ENCODE measurements around the gene AGAP9. TPM values are rescaled to one million over a fixed set of nuclear protein-coding genes. Genes with fewer than 3 reads are reported as not detected.
"Not testable (repeated sequence)": the region's sequence is repeated elsewhere in the genome, so short reads cannot be mapped to it uniquely, and the experiment has no call there.

AGAP9 gene
- polyA plus RNA-seq, 3 donors, result 10.5 to 35.0 (median 23.9) TPM

DNA sequence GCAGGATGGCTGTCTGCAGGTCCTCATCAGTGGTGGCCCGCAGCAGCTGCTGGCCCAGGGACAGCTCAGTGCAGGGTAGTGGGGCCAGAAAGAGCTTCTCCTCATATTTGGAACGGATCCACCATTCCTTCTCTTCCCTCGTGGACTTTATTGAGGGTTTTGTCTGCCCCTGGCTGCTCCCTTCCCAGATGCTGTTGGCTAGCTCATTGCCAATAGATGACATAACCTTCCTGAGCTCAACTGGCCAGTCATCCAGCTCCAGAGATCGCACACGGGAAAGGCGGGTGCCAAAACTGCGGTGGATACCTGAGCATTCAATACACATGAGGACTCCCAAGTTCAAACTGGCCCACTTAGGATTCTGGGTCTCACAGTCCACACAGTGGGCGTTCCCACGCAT lies 21.1 kb downstream of the AGAP9 start:
- DNase-seq (ENCODE audit: extremely low read depth in 1 of 11, low read depth in 9 of 11, low spot score in 4 of 11), result not testable (repeated sequence)

DNA sequence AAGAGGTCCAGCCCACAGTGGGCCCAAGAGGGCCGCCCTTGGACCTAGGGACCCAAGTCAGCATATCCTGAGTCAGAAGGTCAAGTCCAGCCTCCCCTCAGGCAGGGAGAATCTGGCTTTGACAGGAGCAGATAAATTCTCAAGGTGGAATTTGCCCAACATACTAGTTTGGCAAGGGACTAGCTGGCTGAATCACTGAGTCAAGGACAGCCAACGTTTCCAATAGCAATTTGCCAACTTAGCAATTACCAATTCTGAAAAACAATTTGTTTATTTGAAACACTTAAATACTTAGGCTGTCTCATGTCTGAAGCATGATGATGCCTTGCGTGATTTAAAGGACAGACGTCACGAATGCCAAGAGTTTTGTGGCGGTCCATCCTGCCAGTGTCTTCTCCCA lies 29.2 kb downstream of the AGAP9 start:
- DNase-seq (ENCODE audit: extremely low read depth in 1 of 11, low read depth in 9 of 11, low spot score in 4 of 11), result not testable (repeated sequence)

DNA sequence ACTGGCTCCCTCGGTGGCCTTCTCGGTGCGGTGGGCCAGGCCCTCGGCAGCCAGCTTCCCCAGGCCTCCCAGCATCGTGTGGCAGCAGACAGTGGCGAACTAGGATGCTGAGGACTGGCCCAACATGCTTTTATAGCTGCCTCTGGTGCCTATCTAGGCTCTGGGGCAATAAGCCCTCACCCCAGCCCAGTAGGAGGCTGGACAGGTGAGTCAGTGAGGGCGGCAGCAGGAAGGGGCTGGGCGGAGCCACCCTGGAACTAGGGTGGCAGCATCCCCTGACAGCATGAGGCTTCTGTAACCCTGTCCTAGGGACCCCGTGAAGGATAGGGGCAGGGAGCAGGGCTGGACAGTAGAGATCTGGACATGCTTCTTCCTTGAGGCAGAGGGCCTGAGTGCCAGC lies 31.8 kb downstream of the AGAP9 start, which contains the start of gene FAM25G:
Gene FAM25G (minus strand): TSS at position 101 of the 400 bp plus-strand sequence. CDS start 26 bp downstream, at position 75.
- not testable (repeated sequence) for DNase-seq (ENCODE audit: extremely low read depth in 1 of 11, low read depth in 9 of 11, low spot score in 4 of 11)

DNA sequence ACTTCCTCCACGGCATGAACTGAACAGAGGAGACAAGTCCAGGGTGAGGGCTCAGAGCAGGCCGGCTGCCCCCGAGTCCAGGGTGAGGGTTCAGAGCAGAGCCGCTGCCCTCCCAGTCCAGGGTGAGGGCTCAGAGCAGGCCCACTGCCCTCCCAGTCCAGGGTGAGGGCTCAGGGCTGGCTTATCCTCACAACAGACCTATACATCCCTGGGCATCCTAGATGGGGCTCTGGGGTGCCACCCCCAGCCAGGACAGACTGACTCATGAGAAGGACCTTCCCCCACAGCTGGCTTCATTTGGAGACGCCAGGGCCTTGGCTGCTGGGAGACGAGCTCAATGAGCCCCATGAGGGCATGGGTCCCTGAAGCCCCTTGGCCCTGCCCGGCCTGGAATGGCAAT lies 33.8 kb downstream of the AGAP9 start:
- not testable (repeated sequence) for DNase-seq (ENCODE audit: extremely low read depth in 1 of 11, low read depth in 9 of 11, low spot score in 4 of 11)

DNA sequence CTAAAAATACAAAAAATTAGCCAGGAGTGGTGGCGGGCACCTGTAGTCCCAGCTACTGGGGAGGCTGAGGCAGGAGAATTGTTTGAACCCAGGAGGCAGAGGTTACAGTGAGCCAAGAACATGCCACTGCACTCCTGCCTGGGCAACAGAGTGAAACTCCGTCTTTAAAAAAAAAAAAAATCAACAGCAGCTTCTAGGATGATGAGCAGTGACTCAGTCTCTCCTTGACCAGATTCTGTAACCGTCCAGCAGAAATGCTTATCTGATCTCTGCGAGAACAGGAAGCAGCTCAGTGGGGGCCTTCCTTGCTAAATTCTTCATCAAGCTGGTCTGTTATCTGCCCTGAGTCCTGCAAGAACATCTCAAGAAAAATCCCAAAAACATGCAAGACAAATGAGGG lies 37.5 kb downstream of the AGAP9 start:
- DNase-seq (ENCODE audit: extremely low read depth in 1 of 11, low read depth in 9 of 11, low spot score in 4 of 11), result not testable (repeated sequence)

DNA sequence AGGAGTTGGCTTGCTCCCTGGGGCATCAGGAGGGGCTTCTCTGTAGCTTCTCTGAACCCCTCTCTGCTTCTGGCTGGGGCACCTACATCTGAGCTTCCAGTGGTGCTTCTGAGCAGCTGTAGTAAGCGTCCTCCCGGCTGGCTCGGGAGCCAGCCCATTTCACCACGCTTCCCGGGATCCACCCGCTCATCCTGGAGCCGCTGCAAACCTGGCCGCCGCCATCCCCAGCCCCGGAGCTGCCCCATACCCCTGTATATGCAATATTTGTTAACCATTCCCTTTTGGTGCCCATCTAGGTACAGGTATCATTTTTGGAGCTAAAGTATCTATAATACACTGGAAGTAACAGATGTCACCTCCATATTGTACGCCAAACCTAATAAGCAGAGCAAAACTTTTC lies 38.7 kb downstream of the AGAP9 start:
- not testable (repeated sequence) for DNase-seq (ENCODE audit: extremely low read depth in 1 of 11, low read depth in 9 of 11, low spot score in 4 of 11)

DNA sequence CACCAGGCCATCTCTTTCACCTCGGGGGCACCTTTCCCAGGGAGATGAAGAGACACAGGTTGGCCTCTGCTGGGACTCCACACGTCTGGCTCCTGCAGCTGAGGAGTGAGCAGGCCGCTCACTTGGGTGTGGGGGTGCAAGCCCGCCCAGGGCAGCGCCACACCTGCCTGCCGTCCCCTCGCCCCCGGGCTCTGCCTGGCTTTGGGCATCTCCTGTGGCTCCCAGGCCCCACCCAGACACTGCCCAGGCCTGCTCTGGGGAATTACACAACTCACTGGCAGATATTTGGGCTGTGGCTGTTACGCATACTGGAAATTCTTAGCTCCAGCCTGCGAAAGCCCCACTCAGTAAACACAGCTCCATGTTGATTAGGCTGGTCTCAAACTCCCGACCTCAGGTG lies 39.5 kb downstream of the AGAP9 start, which contains the start of gene ANXA8:
Gene ANXA8 (minus strand): TSS at position 193 of the 400 bp plus-strand sequence. CDS start 182 bp downstream, at position 11.
- not testable (repeated sequence) for DNase-seq (ENCODE audit: extremely low read depth in 1 of 11, low read depth in 9 of 11, low spot score in 4 of 11)

DNA sequence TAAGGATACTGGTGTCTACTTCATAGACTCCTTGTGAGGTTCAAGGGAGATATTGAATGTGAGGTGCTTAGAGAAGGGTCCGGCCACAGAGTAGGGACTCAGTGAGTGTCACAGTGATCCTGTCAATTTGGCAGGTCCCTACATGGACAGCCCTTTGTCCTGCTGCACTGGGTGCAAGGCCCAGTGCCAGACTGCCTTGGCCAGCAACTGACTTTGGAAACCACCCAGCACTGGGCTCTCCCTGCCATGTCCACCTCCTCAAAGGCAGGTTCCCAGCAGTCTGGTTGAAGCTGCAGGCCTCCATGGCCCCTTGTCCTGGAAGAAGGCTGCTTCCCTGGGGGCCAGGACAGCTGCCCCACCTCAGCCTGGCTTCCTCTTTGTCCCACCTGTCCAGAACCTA lies 41.1 kb downstream of the AGAP9 start:
- not testable (repeated sequence) for DNase-seq (ENCODE audit: extremely low read depth in 1 of 11, low read depth in 9 of 11, low spot score in 4 of 11)

DNA sequence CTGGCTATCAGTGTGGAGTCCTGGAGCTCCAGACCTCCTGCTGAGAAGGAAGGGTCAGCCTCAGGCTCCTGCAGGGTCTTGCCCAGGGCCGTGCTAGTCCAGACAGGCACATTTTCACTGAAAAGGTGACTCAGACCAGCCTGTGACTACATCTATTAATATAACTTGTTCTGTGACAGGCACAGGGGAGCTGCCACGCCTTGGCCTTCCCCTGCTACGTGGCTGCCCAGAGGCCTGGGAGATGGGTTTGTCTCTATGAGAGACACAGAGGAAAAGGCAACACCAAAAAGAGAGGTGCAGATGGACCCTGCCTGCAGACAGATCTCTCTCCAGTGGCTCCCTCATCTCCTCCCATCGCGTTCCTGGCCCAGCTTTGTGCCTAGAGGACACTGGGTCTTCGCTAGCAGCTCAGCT lies 41.7 kb downstream of the AGAP9 start:
- not testable (repeated sequence) for DNase-seq (ENCODE audit: extremely low read depth in 1 of 11, low read depth in 9 of 11, low spot score in 4 of 11)

DNA sequence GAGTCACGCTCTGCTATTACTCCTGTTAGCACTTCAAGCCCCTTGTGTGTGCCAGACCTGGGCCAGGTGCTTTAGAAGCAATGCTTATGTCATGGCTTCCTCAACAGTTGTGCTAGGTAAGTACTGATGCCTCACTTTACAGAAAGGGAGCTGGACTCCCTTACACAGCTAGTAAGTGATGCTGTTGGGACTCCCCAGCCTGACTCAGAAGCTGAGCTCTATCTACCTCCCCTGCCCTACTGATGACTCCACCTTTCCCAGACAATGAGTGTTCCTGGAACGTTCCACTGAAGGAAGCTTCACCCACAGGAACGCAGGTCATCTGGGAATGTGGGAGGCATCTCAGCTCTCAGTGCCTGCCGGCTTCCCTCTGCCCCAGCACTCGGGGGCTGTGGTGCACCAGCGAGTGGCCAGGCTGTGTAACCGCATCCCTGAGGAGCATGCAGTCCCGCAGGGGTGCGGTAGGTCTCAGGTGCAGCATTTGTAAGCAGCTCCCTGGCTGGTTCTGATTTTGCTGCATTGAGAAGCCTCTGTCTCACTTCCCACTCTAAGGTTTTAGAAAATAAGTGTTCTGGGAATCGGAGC lies 42.2 kb downstream of the AGAP9 start:
- DNase-seq (ENCODE audit: extremely low read depth in 1 of 11, low read depth in 9 of 11, low spot score in 4 of 11), result not testable (repeated sequence)

DNA sequence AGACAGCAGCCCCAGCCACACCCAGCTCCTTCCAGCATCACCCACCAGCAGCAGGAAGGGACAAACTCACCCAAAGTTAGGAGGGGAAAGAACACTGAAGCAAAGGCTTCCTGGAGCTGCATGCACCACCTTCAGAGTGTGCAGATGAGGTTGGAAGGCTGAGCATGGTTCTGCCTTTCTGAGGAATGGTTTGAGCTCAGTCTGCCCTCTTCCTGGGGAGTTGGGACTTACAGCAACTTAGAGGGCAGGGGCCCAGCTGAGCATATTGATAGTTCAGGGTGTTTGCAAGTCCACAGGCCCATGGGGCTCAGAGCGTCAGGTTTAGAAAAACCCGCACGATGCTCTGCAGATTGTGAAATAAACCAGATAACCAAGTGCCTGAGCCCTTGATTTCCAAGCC lies 43.3 kb downstream of the AGAP9 start:
- not testable (repeated sequence) for DNase-seq (ENCODE audit: extremely low read depth in 1 of 11, low read depth in 9 of 11, low spot score in 4 of 11)

DNA sequence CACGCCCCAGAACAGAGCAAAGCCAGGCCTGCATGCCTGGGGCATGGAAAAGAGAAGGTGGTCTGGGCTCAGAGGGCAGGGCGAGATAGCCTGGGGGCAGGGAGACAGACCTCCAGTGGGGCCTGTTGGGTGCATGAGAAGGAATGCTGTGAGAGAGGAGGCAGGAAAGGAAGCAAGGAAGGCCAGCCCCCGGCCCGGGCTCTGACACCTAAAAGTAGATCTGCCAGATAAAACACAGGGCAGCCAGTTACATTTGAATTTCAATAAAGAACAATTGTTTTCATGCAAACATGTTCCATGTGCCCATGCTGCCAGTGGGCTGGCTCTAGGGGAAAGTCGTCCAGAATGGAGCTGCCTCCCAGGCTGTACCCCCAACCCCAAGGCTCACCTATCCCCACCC lies 45.3 kb downstream of the AGAP9 start:
- DNase-seq (ENCODE audit: extremely low read depth in 1 of 11, low read depth in 9 of 11, low spot score in 4 of 11), result not testable (repeated sequence)

DNA sequence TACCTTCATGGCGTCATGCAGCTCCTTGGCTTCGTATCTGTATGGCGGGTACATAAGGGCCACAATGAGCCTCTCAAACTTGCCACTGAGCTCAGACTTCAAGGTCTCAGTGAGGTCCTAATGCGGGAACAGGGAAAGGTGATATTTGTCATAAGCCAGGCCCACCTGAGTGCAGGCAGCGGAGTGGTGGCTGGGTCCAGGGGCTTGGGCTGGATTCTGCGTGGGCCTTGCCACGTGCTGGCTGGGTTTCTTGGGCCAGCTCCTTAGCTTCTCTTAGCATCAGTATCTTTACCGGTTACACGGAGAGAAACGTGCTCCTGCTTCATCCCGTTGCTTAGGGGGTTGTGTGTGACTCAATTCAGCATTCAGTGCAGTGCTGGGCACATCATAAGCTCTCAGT lies 46.4 kb downstream of the AGAP9 start:
- DNase-seq (ENCODE audit: extremely low read depth in 1 of 11, low read depth in 9 of 11, low spot score in 4 of 11), result not testable (repeated sequence)

DNA sequence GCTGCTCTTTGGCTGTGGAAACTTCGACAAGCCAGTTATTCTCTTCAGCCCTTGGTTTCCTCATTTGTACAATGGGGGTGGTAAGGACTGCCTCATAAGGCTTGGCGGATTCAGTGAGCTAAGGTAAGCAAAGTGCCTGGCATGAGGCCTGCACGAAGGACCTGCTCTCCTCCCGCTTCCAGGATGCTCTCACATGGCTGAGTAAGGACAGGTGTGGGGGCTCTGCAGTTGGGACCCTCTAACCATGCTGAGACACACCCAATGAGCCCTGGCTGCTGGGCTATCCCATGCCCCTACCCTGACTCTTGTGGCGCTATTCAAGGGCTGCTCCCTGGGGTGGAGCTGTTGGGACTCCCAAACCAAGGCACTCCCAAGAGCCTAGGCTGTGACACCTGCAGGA lies 48.3 kb downstream of the AGAP9 start:
- DNase-seq (ENCODE audit: extremely low read depth in 1 of 11, low read depth in 9 of 11, low spot score in 4 of 11), result not testable (repeated sequence)

DNA sequence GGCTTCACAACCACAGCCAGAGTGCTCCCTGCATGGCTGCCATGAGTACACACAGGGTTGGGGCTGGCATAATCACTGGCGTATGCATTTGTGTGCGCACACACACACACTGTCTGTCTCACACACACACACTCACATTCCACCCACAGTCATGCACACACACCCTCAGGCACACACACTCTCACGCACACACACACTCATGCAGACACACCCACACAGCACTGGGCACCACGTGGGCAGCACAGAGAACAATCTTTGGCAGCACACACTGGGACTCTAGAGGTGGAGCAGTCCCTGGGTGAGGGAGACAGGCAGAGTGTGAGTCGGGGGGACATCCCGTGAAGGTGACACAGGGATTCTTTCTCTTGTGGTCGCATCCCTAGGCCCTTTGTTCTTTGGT lies 49.9 kb downstream of the AGAP9 start:
- DNase-seq (ENCODE audit: extremely low read depth in 1 of 11, low read depth in 9 of 11, low spot score in 4 of 11), result not testable (repeated sequence)

DNA sequence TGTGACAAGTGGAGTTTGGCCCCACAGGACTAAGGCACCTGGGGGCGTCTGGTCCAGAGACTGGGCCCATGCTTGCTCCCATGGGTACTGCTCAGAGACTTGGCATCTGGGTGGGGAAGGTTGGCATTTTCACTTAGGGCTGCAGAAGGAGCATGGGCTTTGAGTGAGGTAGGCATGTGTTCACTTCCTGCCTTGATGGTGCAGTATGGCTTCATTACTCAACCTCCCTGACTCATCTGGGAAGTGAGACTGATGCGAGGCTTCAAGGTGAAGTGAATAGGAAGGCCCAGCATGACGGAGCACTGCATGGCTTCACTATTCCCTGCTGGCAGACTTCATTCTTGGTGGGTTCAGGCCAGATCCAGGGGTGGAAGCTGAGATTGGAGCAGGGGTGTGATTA lies 50.8 kb downstream of the AGAP9 start:
- not testable (repeated sequence) for DNase-seq (ENCODE audit: extremely low read depth in 1 of 11, low read depth in 9 of 11, low spot score in 4 of 11)

DNA sequence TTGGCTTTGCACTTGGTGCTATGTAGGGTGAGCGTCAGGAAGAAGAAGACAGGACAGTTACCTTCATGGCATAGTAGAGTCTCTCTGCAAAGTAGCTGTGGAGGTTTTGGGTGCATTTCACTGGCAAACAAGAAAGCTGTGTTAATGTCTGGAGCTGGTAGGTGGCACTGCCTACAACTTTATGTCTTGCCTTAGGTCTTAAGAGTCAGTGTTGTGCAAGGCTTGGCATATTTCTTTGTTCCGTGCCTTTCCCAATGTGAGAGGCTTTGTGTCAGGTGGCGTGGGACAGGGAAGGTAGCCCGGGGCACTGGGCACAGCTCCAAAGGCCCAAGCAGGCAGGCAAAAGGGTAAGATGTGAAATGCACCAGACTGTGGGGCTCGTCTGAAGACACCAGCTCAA lies 51.4 kb downstream of the AGAP9 start:
- DNase-seq (ENCODE audit: extremely low read depth in 1 of 11, low read depth in 9 of 11, low spot score in 4 of 11), result not testable (repeated sequence)

DNA sequence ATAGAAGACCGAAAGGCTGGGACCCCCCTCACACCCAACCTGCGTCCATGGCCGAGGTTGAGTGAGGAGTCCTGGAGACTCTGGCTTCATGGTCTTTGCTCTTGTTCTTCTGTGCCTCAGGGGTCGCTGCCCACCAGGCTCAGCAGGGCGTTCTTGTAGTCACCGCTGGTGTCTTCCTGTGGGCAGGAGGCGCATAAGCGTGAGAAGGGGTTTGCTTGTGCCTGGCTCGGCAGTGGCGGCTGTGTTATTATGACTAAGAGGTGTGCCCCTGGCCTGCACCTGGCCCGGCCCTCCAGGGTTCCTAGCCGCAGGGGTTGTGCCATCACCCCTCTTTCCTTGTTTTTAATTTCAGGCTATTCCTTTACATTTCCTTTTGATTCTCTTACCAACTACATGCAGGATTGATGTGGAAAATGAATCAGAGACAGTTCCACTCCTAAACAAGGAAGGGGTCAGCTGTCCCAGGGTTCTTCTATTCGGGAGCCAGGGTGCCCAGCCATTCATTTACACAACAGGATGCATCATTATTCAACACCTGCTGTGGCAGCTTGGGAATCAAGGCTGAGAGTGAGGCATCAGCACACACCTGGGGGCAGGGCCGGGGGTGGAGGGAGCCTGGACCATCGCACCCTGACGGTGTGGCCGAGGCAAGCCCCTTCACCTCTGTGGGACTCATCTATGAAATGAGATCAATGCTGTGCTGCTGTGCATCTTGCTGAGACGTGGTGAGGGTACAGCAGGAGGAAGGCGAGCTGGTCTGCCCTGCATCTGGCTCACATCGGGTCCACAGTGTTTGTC lies 54.5 kb downstream of the AGAP9 start:
- DNase-seq (ENCODE audit: extremely low read depth in 1 of 11, low read depth in 9 of 11, low spot score in 4 of 11), result not testable (repeated sequence)

DNA sequence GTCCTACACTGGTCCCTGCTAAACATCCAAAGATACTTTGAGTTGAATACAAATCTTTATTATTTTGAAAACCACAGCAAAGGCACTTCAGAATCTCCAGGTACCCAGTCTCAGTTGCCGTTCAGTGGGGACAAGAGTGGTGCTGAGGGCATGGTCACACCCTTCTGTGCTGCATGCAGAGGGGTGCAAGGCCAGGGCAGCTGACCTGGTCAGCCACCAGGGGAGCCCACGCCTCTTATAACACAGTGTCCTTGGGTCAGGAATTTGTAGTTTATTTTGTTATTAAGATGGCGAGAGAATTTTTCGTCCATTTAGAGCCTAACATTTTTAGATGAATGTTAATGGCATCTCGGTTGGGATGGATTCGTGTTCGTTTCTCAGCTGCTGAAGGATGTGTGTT lies 55.5 kb downstream of the AGAP9 start:
- DNase-seq (ENCODE audit: extremely low read depth in 1 of 11, low read depth in 9 of 11, low spot score in 4 of 11), result not testable (repeated sequence)

DNA sequence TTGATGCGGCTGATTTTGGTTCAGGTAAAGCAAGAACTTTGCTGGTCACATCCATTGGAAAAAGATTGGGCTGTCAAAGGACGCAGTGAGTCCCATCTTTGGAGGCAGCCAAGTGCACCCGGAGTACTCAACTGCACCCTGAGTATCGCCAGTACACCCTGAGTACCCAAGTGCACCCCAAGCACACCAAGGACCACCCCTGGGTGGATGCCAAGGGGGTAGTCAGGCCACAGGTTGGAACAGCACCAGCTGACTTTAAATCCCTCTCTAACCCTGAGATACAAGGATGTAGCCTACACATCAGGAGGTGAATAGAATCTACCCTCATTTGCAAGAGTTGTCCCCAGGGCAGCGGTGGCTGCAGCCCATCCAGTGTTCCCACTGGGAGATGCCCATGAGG lies 56.0 kb downstream of the AGAP9 start:
- not testable (repeated sequence) for DNase-seq (ENCODE audit: extremely low read depth in 1 of 11, low read depth in 9 of 11, low spot score in 4 of 11)
